GM19328 (cell line): ENCODE data around the gene MAPK10.

Source experiments
- ATAC-seq: cut with Tn5 transposase; IDR thresholded peaks from one replicate; pipeline ENCODE4 v1.9.1; 2021; ENCODE audit warnings: mild to moderate bottlenecking, moderate library complexity; ENCODE audit not compliant: unreplicated experiment

MAPK10 gene

GRCh38 chr4:86280246-86280645 is 79.6 kb downstream of the MAPK10 start:
- ATAC-seq, result no peak

- no peak for ATAC-seq
Observed at GRCh38 chr4:86279293-86279960, 80.4 kb downstream of the MAPK10 start.

GRCh38 chr4:86278126-86278525 is 81.7 kb downstream of the MAPK10 start:
- no peak for ATAC-seq

GRCh38 chr4:86274642-86275041 is 85.2 kb downstream of the MAPK10 start:
- ATAC-seq, result no peak

- no peak for ATAC-seq
Observed at GRCh38 chr4:86272669-86273068, 87.2 kb downstream of the MAPK10 start.

GRCh38 chr4:86271057-86271456 is 88.8 kb downstream of the MAPK10 start:
- ATAC-seq, result no peak

- ATAC-seq, result no peak
Observed at GRCh38 chr4:86269354-86269753, 90.5 kb downstream of the MAPK10 start.

- ATAC-seq, result no peak
Observed at GRCh38 chr4:86264241-86264640, 95.6 kb downstream of the MAPK10 start.

GRCh38 chr4:86261636-86262035 is 98.2 kb downstream of the MAPK10 start:
- no peak for ATAC-seq

GRCh38 chr4:86256086-86256485 is 103.8 kb downstream of the MAPK10 start:
- no peak for ATAC-seq

- ATAC-seq, result no peak
Observed at GRCh38 chr4:86250619-86251018, 109.2 kb downstream of the MAPK10 start.

GRCh38 chr4:86250006-86250405 is 109.8 kb downstream of the MAPK10 start:
- no peak for ATAC-seq

GRCh38 chr4:86249074-86249473 is 110.8 kb downstream of the MAPK10 start:
- no peak for ATAC-seq

GRCh38 chr4:86247906-86248305 is 111.9 kb downstream of the MAPK10 start:
- no peak for ATAC-seq

- ATAC-seq, result no peak
Observed at GRCh38 chr4:86247320-86247719, 112.5 kb downstream of the MAPK10 start.

- no peak for ATAC-seq
Observed at GRCh38 chr4:86243750-86244149, 116.1 kb downstream of the MAPK10 start.

GRCh38 chr4:86242677-86243076 is 117.2 kb downstream of the MAPK10 start:
- no peak for ATAC-seq

GRCh38 chr4:86235549-86235948 is 124.3 kb downstream of the MAPK10 start:
- no peak for ATAC-seq

- no peak for ATAC-seq
Observed at GRCh38 chr4:86233681-86234080, 126.2 kb downstream of the MAPK10 start.

GRCh38 chr4:86233090-86233489 is 126.8 kb downstream of the MAPK10 start:
- ATAC-seq, result no peak

- peak; percentile 75 for ATAC-seq
Observed at GRCh38 chr4:86223472-86223871, 136.4 kb downstream of the MAPK10 start.

GRCh38 chr4:86221002-86221401 is 138.9 kb downstream of the MAPK10 start:
- no peak for ATAC-seq

GRCh38 chr4:86220121-86220520 is 139.7 kb downstream of the MAPK10 start:
- ATAC-seq, result no peak
